NCI-H748 treated with DMSO at 0.1 percent for 48 hours (cell line): ENCODE measurements around the gene XIRP2.

ENCODE experiments used
- DNase-seq: peaks from one replicate; lab custom pipeline; 2025; lab: John Stamatoyannopoulos, UW

XIRP2 gene

GRCh38 chr2:166888180-166888579, at the start of gene XIRP2:
Gene XIRP2 (plus strand): TSS chr2:166888480. CDS start chr2:166903483, 15,003 bp downstream.
- DNase-seq = no peak

- DNase-seq = no peak
Observed at GRCh38 chr2:166841152-166841551, 47.1 kb upstream of the XIRP2 start.

GRCh38 chr2:166841679-166842078, 46.6 kb upstream of the XIRP2 start:
- no peak for DNase-seq

- no peak for DNase-seq
Observed at GRCh38 chr2:166844111-166844510, 44.2 kb upstream of the XIRP2 start.

- DNase-seq = no peak
Observed at GRCh38 chr2:166862468-166863132, 25.7 kb upstream of the XIRP2 start.

GRCh38 chr2:166867874-166868514, 20.3 kb upstream of the XIRP2 start:
- no peak for DNase-seq

GRCh38 chr2:166870346-166870745, 17.9 kb upstream of the XIRP2 start:
- DNase-seq = no peak

GRCh38 chr2:166881177-166881576, 7.1 kb upstream of the XIRP2 start:
- DNase-seq = no peak

GRCh38 chr2:166882851-166883250, 5.4 kb upstream of the XIRP2 start:
- DNase-seq = no peak

GRCh38 chr2:166891727-166892126, 3.4 kb downstream of the XIRP2 start:
- no peak for DNase-seq

- no peak for DNase-seq
Observed at GRCh38 chr2:166892397-166892796, 4.1 kb downstream of the XIRP2 start.

GRCh38 chr2:166895243-166895642, 7.0 kb downstream of the XIRP2 start:
- no peak for DNase-seq

GRCh38 chr2:166897666-166898065, 9.4 kb downstream of the XIRP2 start:
- no peak for DNase-seq

GRCh38 chr2:166899676-166900075, 11.4 kb downstream of the XIRP2 start:
- no peak for DNase-seq

GRCh38 chr2:166900700-166901099, 12.4 kb downstream of the XIRP2 start:
- DNase-seq = peak; percentile 2

GRCh38 chr2:166901336-166901735, 13.1 kb downstream of the XIRP2 start:
- no peak for DNase-seq

- no peak for DNase-seq
Observed at GRCh38 chr2:166916987-166917386, 28.7 kb downstream of the XIRP2 start.

- DNase-seq = no peak
Observed at GRCh38 chr2:166917415-166917814, 29.1 kb downstream of the XIRP2 start.

- no peak for DNase-seq
Observed at GRCh38 chr2:166921261-166921896, 33.1 kb downstream of the XIRP2 start.

- DNase-seq = no peak
Observed at GRCh38 chr2:166924967-166925366, 36.7 kb downstream of the XIRP2 start.

GRCh38 chr2:166926657-166927056, 38.4 kb downstream of the XIRP2 start:
- DNase-seq = no peak

GRCh38 chr2:166932032-166932431, 43.8 kb downstream of the XIRP2 start:
- DNase-seq = no peak

- DNase-seq = no peak
Observed at GRCh38 chr2:166934817-166935216, 46.5 kb downstream of the XIRP2 start.
